MV-4-11 (cell line): ENCODE results near the gene SERTAD1.
A peak's percentile ranks its signal among the peaks of the same experiment; 100 is the strongest.
"Not testable (repeated sequence)": the region's sequence is repeated elsewhere in the genome, so short reads cannot be mapped to it uniquely, and the experiment has no call there.

Source experiments
- DNase-seq: peaks from one replicate; lab custom pipeline; 2025; lab: John Stamatoyannopoulos, UW

Gene SERTAD1

GRCh38 chr19:40450664-40451063 lies 24.9 kb upstream of the SERTAD1 start:
- no peak for DNase-seq

GRCh38 chr19:40449506-40449905 lies 23.7 kb upstream of the SERTAD1 start:
- no peak for DNase-seq

- DNase-seq = no peak
Measured at GRCh38 chr19:40446263-40446784, 20.5 kb upstream of the SERTAD1 start.

- DNase-seq = no peak
Measured at GRCh38 chr19:40445780-40446262, 20.0 kb upstream of the SERTAD1 start.

GRCh38 chr19:40444825-40445312 lies 19.1 kb upstream of the SERTAD1 start:
- no peak for DNase-seq

GRCh38 chr19:40444000-40444824 lies 18.4 kb upstream of the SERTAD1 start, which contains the start of gene SERTAD3:
Gene SERTAD3 (minus strand): TSS chr19:40444335. CDS start chr19:40442080, 2,255 bp downstream.
- DNase-seq = peak; percentile 95

- peak; percentile 100 for DNase-seq
Measured at GRCh38 chr19:40443131-40443999, 17.6 kb upstream of the SERTAD1 start.

GRCh38 chr19:40442328-40443130 lies 16.7 kb upstream of the SERTAD1 start:
- DNase-seq = no peak

GRCh38 chr19:40441719-40442253 lies 16.0 kb upstream of the SERTAD1 start:
- no peak for DNase-seq

- DNase-seq = no peak
Measured at GRCh38 chr19:40438284-40438683, 12.5 kb upstream of the SERTAD1 start.

GRCh38 chr19:40433391-40434216 lies 7.8 kb upstream of the SERTAD1 start:
- DNase-seq = peak; percentile 88

- peak; percentile 26 for DNase-seq
Measured at GRCh38 chr19:40432760-40433159, 7.0 kb upstream of the SERTAD1 start.

GRCh38 chr19:40431698-40432097 lies 5.9 kb upstream of the SERTAD1 start:
- DNase-seq = no peak

- DNase-seq = not testable (repeated sequence)
Measured at GRCh38 chr19:40430242-40430641, 4.5 kb upstream of the SERTAD1 start.

- not testable (repeated sequence) for DNase-seq
Measured at GRCh38 chr19:40428197-40428596, 2.4 kb upstream of the SERTAD1 start.

- DNase-seq = no peak
Measured at GRCh38 chr19:40424637-40425449, 949 bp downstream of the SERTAD1 start.

GRCh38 chr19:40423938-40424337 lies 1.9 kb downstream of the SERTAD1 start:
- no peak for DNase-seq

- DNase-seq = no peak
Measured at GRCh38 chr19:40422748-40423566, 2.8 kb downstream of the SERTAD1 start.
